A673 (cell line): ENCODE data around the gene MAP2. TPM values are rescaled to one million over a fixed set of nuclear protein-coding genes. Genes with fewer than 3 reads are reported as not detected.

ENCODE experiments used
- BruUV-seq: library from RNA; stranded (reverse); fragments of 400-500 nt; replicated peaks from 2 replicates; lab custom pipeline; 2021; lab: Mats Ljungman, UMichigan
- CTCF ChIA-PET: fragments of 300-600 bp; sonication (Branson Sonifier 250); formaldehyde crosslinking; loops from one replicate; lab custom pipeline; 2022; ENCODE audit warnings: antibody characterized with exemption; lab: Charles Lee
- POLR2A ChIA-PET: fragments of 300-600 bp; sonication (Branson Sonifier 250); formaldehyde crosslinking; loops from one replicate; lab custom pipeline; 2022; ENCODE audit warnings: antibody characterized with exemption; ENCODE audit not compliant: low non-redundant PET; lab: Charles Lee
- DNase-seq: peaks from one replicate; pipeline ENCODE4 v3.0.0-alpha.2; 2015; ENCODE audit warnings: low spot score
- H3K27ac ChIP-seq: fragments of 200-600 bp; sonication (generic); 2 replicates; pipeline ENCODE4 v1.5.1; 2016; ENCODE audit warnings: mixed run types, low read depth, mild to moderate bottlenecking, mixed read lengths, antibody characterized with exemption, low read length; ENCODE audit not compliant: poor library complexity, severe bottlenecking
- H3K27me3 ChIP-seq: fragments of 200-600 bp; sonication (generic); replicated peaks from 2 replicates; pipeline ENCODE4 v1.6.1; 2017; ENCODE audit warnings: mixed run types, low read depth, mild to moderate bottlenecking, mixed read lengths, antibody characterized with exemption, low read length; ENCODE audit not compliant: insufficient read depth, poor library complexity
- H3K36me3 ChIP-seq: fragments of 200-600 bp; sonication (generic); 2 replicates; pipeline ENCODE4 v1.6.1; 2016; ENCODE audit warnings: mixed run types, mild to moderate bottlenecking, mixed read lengths, antibody characterized with exemption, low read length; ENCODE audit not compliant: insufficient read depth, poor library complexity, severe bottlenecking
- H3K4me1 ChIP-seq: fragments of 200-600 bp; sonication (generic); 2 replicates; pipeline ENCODE4 v1.6.1; 2017; ENCODE audit warnings: mixed run types, mild to moderate bottlenecking, mixed read lengths, antibody characterized with exemption, low read length; ENCODE audit not compliant: insufficient read depth, poor library complexity, severe bottlenecking
- H3K4me3 ChIP-seq: fragments of 200-600 bp; sonication (generic); 2 replicates; pipeline ENCODE4 v1.5.1; 2016; ENCODE audit warnings: low read depth, mixed run types, mild to moderate bottlenecking, mixed read lengths, low read length; ENCODE audit not compliant: poor library complexity, severe bottlenecking
- H3K9me3 ChIP-seq: fragments of 200-600 bp; sonication (generic); 2 replicates; pipeline ENCODE4 v1.6.1; 2016; ENCODE audit warnings: mixed run types, low read depth, mild to moderate bottlenecking, mixed read lengths, antibody characterized with exemption, low read length; ENCODE audit not compliant: poor library complexity, severe bottlenecking
- CTCF ChIP-seq: fragments of 300-800, 200-600 bp; sonication (generic); conservative IDR thresholded peaks from 2 replicates; pipeline ENCODE4 v1.5.1; 2017; ENCODE audit warnings: low read depth, mild to moderate bottlenecking, antibody characterized with exemption, low read length, moderate library complexity, mixed read lengths
- EZH2 ChIP-seq: fragments of 200-600 bp; sonication (generic); IDR thresholded peaks from 2 replicates; pipeline ENCODE4 v1.6.1; 2017; ENCODE audit warnings: borderline replicate concordance, low read depth, mild to moderate bottlenecking, mixed read lengths, antibody characterized with exemption, low read length; ENCODE audit not compliant: poor library complexity, severe bottlenecking
- intact Hi-C: fragments of 100-400 bp; cut with micrococcal nuclease; formaldehyde crosslinking; loops from one replicate; pipeline ENCODE4 v1.10.0; 2022; ENCODE audit not compliant: unreplicated experiment
- total RNA-seq: library from RNA; stranded (reverse); gene quantifications from 2 replicates; pipeline ENCODE4 v1.2.3, GENCODE V29; 2021

Gene MAP2
- total RNA-seq, 1 experiment from 2014 or later = 1.7 TPM

- no peak for DNase-seq
- BruUV-seq = no TSS peak
- Histone ChIP-seq H3K36me3 (no peaks in the 10 kb centered on the region), H3K4me3 (no peak overlapping the region), H3K27ac (no peak overlapping the region), H3K9me3 (no peaks in the 10 kb centered on the region), H3K27me3 (no peaks in the 10 kb centered on the region), H3K4me1 (peaks cover 5% of the 10 kb centered on the region)
- intact Hi-C loops = loop anchor here (10.0 kb wide), 1 partner anchor 620 kb away; no protein-coding TSS in a partner anchor
- CTCF ChIA-PET = interaction anchor here (0.6 kb wide), 1 partner anchor 235 kb away, joined by 3 read pairs; no protein-coding TSS in a partner anchor
- POLR2A ChIA-PET = no interaction called here
- no peak for TF ChIP-seq EZH2
- no peak for TF ChIP-seq CTCF
Measured at GRCh38 chr2:209574515-209574914, 150.7 kb downstream of the MAP2 start.

- intact Hi-C loops = loop anchor here (1.0 to 10.0 kb wide), 2 partner anchors 243 to 617 kb away; no protein-coding TSS in a partner anchor
- no peaks in the 10 kb centered on the region for H3K9me3 ChIP-seq
- POLR2A ChIA-PET = interaction anchor here (0.6 kb wide), 1 partner anchor 244 kb away, joined by 3 read pairs; no protein-coding TSS in a partner anchor
- TF ChIP-seq CTCF (peak; percentile 67), EZH2 (no peak)
- no peaks in the 10 kb centered on the region for H3K4me1 ChIP-seq
- no peaks in the 10 kb centered on the region for H3K27me3 ChIP-seq
- peak; percentile 34 for DNase-seq
- no TSS peak for BruUV-seq
- H3K36me3 ChIP-seq = no peaks in the 10 kb centered on the region
- no peak overlapping the region for H3K27ac ChIP-seq
- no peak overlapping the region for H3K4me3 ChIP-seq
- CTCF ChIA-PET = interaction anchor here (0.7 to 0.9 kb wide), 4 partner anchors 50 to 384 kb away, joined by 3 to 4 read pairs (median 4); no protein-coding TSS in a partner anchor
Measured at GRCh38 chr2:209577376-209578357, 153.8 kb downstream of the MAP2 start.

DNA sequence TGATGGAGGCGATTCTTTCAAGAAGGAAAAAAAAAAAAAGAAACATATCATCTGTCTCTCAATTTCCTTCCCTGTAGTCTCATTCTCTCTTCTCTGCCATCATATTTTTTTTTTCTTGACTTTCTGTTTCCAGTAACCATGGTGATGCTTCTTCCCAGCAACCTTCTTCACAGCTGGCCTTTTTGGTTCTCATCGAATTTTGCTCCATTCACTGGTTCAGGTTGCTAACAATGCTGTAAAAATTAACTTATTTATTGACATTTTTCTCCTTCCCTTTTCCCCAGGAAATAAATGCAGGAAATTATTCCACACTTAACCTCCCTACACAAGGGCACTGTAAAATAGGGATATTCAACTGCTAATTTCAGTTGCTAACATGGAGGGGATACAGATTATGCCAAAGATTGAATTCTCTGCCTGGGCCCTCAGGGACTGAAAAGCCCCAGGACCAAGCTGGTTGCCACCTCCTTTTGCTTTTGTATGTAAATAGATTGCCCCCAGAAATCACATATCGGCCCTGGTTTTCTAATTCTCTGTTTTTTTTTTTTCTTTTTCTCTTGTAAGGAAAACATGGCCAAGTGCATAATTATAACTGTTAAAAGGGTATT is 154.7 kb downstream of the MAP2 start:
- BruUV-seq = no TSS peak
- H3K27me3 ChIP-seq = no peaks in the 10 kb centered on the region
- no peaks in the 10 kb centered on the region for H3K9me3 ChIP-seq
- H3K27ac ChIP-seq = no peak overlapping the region
- no peaks in the 10 kb centered on the region for H3K36me3 ChIP-seq
- POLR2A ChIA-PET = no interaction called here
- intact Hi-C loops = loop anchor here (10.0 kb wide), 1 partner anchor 616 kb away; no protein-coding TSS in a partner anchor
- no peak for TF ChIP-seq CTCF
- no peak for TF ChIP-seq EZH2
- CTCF ChIA-PET = no interaction called here
- H3K4me1 ChIP-seq = no peaks in the 10 kb centered on the region
- DNase-seq = no peak
- H3K4me3 ChIP-seq = no peak overlapping the region
